ENCODE results near the gene DPT.

DPT gene

GRCh38 chr1:168734946-168735345, 5.9 kb upstream of the DPT start:
- DNase-seq = no peak

GRCh38 chr1:168734271-168734670, 5.3 kb upstream of the DPT start:
- DNase-seq = no peak

- no peak for DNase-seq
Observed at GRCh38 chr1:168733241-168733640, 4.2 kb upstream of the DPT start.

GRCh38 chr1:168732736-168733135, 3.7 kb upstream of the DPT start:
- DNase-seq = no peak

- no peak for DNase-seq
Observed at GRCh38 chr1:168731244-168731953, 2.4 kb upstream of the DPT start.

- no peak for DNase-seq
Observed at GRCh38 chr1:168729405-168729802, 398 bp upstream of the DPT start.

GRCh38 chr1:168726719-168727118, 2.3 kb downstream of the DPT start:
- DNase-seq = no peak

GRCh38 chr1:168726281-168726680, 2.7 kb downstream of the DPT start:
- DNase-seq = no peak

- DNase-seq = no peak
Observed at GRCh38 chr1:168725831-168726230, 3.2 kb downstream of the DPT start.

GRCh38 chr1:168725060-168725459, 3.9 kb downstream of the DPT start:
- no peak for DNase-seq

GRCh38 chr1:168723000-168723399, 6.0 kb downstream of the DPT start:
- DNase-seq = no peak

GRCh38 chr1:168720839-168721238, 8.2 kb downstream of the DPT start:
- no peak for DNase-seq

GRCh38 chr1:168719306-168720111, 9.5 kb downstream of the DPT start:
- DNase-seq = peak; percentile 21

- no peak for DNase-seq
Observed at GRCh38 chr1:168717906-168718891, 10.8 kb downstream of the DPT start.

- no peak for DNase-seq
Observed at GRCh38 chr1:168714012-168714411, 15.0 kb downstream of the DPT start.

- peak; percentile 45 for DNase-seq
Observed at GRCh38 chr1:168709405-168710363, 19.3 kb downstream of the DPT start.

GRCh38 chr1:168708698-168709404, 20.2 kb downstream of the DPT start:
- DNase-seq = peak; percentile 17

GRCh38 chr1:168706391-168706992, 22.5 kb downstream of the DPT start:
- no peak for DNase-seq

- no peak for DNase-seq
Observed at GRCh38 chr1:168700575-168701268, 28.3 kb downstream of the DPT start.

- DNase-seq = no peak
Observed at GRCh38 chr1:168698453-168698852, 30.6 kb downstream of the DPT start.
